Stomach (tissue), 4 donors: ENCODE results near the gene OR10H2.

Experiments used
- EP300 ChIP-seq: sonication (generic); formaldehyde crosslinking; IDR thresholded peaks from one replicate; pipeline ENCODE4 v1.6.1; 2017; ENCODE audit warnings: antibody characterized with exemption
- POLR2A ChIP-seq, 4 donors: fragments of 450-650 bp; IDR thresholded peaks; one replicate each; pipeline ENCODE4 v1.6.1; 2016; ENCODE audit warnings: antibody characterized with exemption in 4 of 4, control low read depth in 2 of 4, mild to moderate bottlenecking in 1 of 4, moderate library complexity in 1 of 4
- TF ChIP-seq, protein P1 (sequence below), 7 experiments: fragments of 450-650 bp in 4 of 7; fragments of 200-600 bp in 3 of 7; sonication (generic) in 3 of 7; IDR thresholded peaks; one replicate each; pipeline ENCODE4 v1.5.1; 2016 to 2019; ENCODE audit warnings: antibody characterized with exemption in 7 of 7, control low read depth in 2 of 7, mild to moderate bottlenecking in 1 of 7

- TF ChIP-seq, protein P1, sequence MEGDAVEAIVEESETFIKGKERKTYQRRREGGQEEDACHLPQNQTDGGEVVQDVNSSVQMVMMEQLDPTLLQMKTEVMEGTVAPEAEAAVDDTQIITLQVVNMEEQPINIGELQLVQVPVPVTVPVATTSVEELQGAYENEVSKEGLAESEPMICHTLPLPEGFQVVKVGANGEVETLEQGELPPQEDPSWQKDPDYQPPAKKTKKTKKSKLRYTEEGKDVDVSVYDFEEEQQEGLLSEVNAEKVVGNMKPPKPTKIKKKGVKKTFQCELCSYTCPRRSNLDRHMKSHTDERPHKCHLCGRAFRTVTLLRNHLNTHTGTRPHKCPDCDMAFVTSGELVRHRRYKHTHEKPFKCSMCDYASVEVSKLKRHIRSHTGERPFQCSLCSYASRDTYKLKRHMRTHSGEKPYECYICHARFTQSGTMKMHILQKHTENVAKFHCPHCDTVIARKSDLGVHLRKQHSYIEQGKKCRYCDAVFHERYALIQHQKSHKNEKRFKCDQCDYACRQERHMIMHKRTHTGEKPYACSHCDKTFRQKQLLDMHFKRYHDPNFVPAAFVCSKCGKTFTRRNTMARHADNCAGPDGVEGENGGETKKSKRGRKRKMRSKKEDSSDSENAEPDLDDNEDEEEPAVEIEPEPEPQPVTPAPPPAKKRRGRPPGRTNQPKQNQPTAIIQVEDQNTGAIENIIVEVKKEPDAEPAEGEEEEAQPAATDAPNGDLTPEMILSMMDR (IDR thresholded peaks at IDR 0.05) = no peak
- TF ChIP-seq POLR2A (IDR thresholded peaks at IDR 0.05) (no peak), EP300 (no peak)
These were observed 48.4 kb downstream of the OR10H2 start for GRCh38 chr19:15776264-15776663.
